B cell (primary cell): ENCODE results near the gene LHFPL6. TPM values are rescaled to one million over a fixed set of nuclear protein-coding genes. Genes with fewer than 3 reads are reported as not detected.

ENCODE experiments used
- ATAC-seq: fragments of 200-7000 bp; cut with Tn5 transposase; one replicate; pipeline ENCODE4 v1.10.0; 2021; ENCODE audit warnings: low read depth, mild to moderate bottlenecking, moderate number of reproducible peaks, moderate library complexity
- CTCF ChIA-PET: fragments of 350-600 bp; sonication (Branson Sonifier 250); formaldehyde crosslinking; loops from one replicate; lab custom pipeline; 2021; ENCODE audit warnings: antibody characterized with exemption, inconsistent platforms; lab: Charles Lee
- POLR2A ChIA-PET: fragments of 350-600 bp; sonication (Branson Sonifier 250); formaldehyde crosslinking; loops from one replicate; lab custom pipeline; 2021; ENCODE audit warnings: antibody characterized with exemption; lab: Charles Lee
- DNase-seq: peaks from one replicate; pipeline ENCODE4 v3.0.0; 2013
- H2AFZ ChIP-seq: 2 replicates; pipeline ENCODE4 v1.6.1; 2012; ENCODE audit warnings: mild to moderate bottlenecking, low read depth, low read length; ENCODE audit not compliant: insufficient read depth, poor library complexity, severe bottlenecking
- H3K27ac ChIP-seq, 2 donors: 1 replicate in 1 of 2; 2 replicates in 1 of 2; pipeline ENCODE4 v1.5.1; 2012 to 2013; ENCODE audit warnings: low read length in 2 of 2, mild to moderate bottlenecking in 2 of 2, moderate library complexity in 1 of 2
- H3K27me3 ChIP-seq, 4 experiments: fragments of 200-600 bp in 1 of 4; sonication (generic) in 1 of 4; replicated peaks in 1 of 4; 1 replicate in 2 of 4; 2 replicates in 2 of 4; pipeline versions ENCODE4 v1.6.1 to v1.7.0; 2013 to 2016; ENCODE audit warnings: low read length in 3 of 4, mild to moderate bottlenecking in 2 of 4, mixed read lengths in 1 of 4, moderate library complexity in 1 of 4; ENCODE audit not compliant: insufficient read depth in 4 of 4, control insufficient read depth in 3 of 4; ENCODE audit errors: control extremely low read depth in 1 of 4
- H3K36me3 ChIP-seq, 2 experiments: replicated peaks in 1 of 2; 1 replicate in 1 of 2; 2 replicates in 1 of 2; pipeline versions ENCODE4 v1.6.1 to v1.7.1; 2013; ENCODE audit warnings: low read length in 1 of 2; ENCODE audit not compliant: insufficient read depth in 2 of 2, control insufficient read depth in 1 of 2; ENCODE audit errors: control extremely low read depth in 1 of 2, extremely low read depth in 1 of 2
- H3K4me1 ChIP-seq, 2 donors: fragments of 200-600 bp in 1 of 2; sonication (generic) in 1 of 2; 1 replicate in 1 of 2; 2 replicates in 1 of 2; pipeline versions ENCODE4 v1.5.1 to v1.6.1; 2013 to 2017; ENCODE audit warnings: low read length in 2 of 2; ENCODE audit not compliant: control insufficient read depth in 2 of 2, insufficient read depth in 2 of 2
- H3K4me2 ChIP-seq: replicated peaks from 2 replicates; pipeline ENCODE3; 2012; ENCODE audit warnings: mild to moderate bottlenecking, low read depth, low read length; ENCODE audit not compliant: poor library complexity, severe bottlenecking
- H3K4me3 ChIP-seq, 5 experiments: fragments of 200-600 bp in 1 of 5; sonication (generic) in 1 of 5; 1 replicate in 3 of 5; 2 replicates in 2 of 5; pipeline versions ENCODE4 v1.5.1 to v1.7.0; 2011 to 2016; ENCODE audit warnings: low read length in 4 of 5, mild to moderate bottlenecking in 4 of 5, low read depth in 2 of 5, control low read depth in 1 of 5, moderate library complexity in 1 of 5; ENCODE audit not compliant: insufficient read depth in 1 of 5; ENCODE audit errors: control extremely low read depth in 1 of 5, extremely low read depth in 1 of 5
- H3K79me2 ChIP-seq: fragments of 200-600 bp; sonication (generic); one replicate; pipeline ENCODE4 v1.6.0; 2016; ENCODE audit warnings: low read length; ENCODE audit not compliant: control insufficient read depth, insufficient read depth
- H3K9ac ChIP-seq: fragments of 200-600 bp; sonication (generic); 2 replicates; pipeline ENCODE4 v1.6.1; 2017; ENCODE audit warnings: mild to moderate bottlenecking, low read length, moderate library complexity
- H3K9me3 ChIP-seq, 3 donors: one replicate each; pipeline versions ENCODE4 v1.6.1 to v1.7.1; 2013; ENCODE audit warnings: low read length in 2 of 3; ENCODE audit not compliant: control insufficient read depth in 2 of 3, insufficient read depth in 1 of 3; ENCODE audit errors: control extremely low read depth in 1 of 3
- H4K20me1 ChIP-seq: 2 replicates; pipeline ENCODE4 v1.6.0; 2012; ENCODE audit warnings: mild to moderate bottlenecking, low read length; ENCODE audit not compliant: insufficient read depth, control insufficient read depth, poor library complexity, severe bottlenecking
- H3K27ac Mint-ChIP-seq: one replicate; pipeline ENCODE4 v1.8.0; 2021; ENCODE audit warnings: mixed read lengths
- H3K27me3 Mint-ChIP-seq: one replicate; pipeline ENCODE4 v1.8.0; 2021; ENCODE audit warnings: mixed read lengths
- H3K4me1 Mint-ChIP-seq: one replicate; pipeline ENCODE4 v1.8.0; 2021; ENCODE audit warnings: mixed read lengths
- H3K4me3 Mint-ChIP-seq: one replicate; pipeline ENCODE4 v1.8.0; 2021; ENCODE audit warnings: mixed read lengths
- H3K9me3 Mint-ChIP-seq: one replicate; pipeline ENCODE4 v1.8.0; 2022; ENCODE audit warnings: mixed read lengths; ENCODE audit not compliant: insufficient read depth
- CTCF ChIP-seq: fragments of 200-600 bp; IDR thresholded peaks from one replicate; pipeline ENCODE4 v1.8.0; 2022; ENCODE audit warnings: antibody characterized with exemption, mild to moderate bottlenecking
- EZH2 ChIP-seq: IDR thresholded peaks from 2 replicates; pipeline ENCODE4 v1.6.1; 2012; ENCODE audit warnings: borderline replicate concordance, low read depth, mild to moderate bottlenecking, moderate library complexity, low read length; ENCODE audit not compliant: insufficient read depth, poor library complexity, severe bottlenecking
- WGBS: methylation state at CpG from one replicate; pipeline ENCODE4 v1.1.5; 2013; ENCODE audit warnings: missing lambda C conversion rate; ENCODE audit not compliant: insufficient coverage; 5-methylcytosine and 5-hydroxymethylcytosine counted together
- intact Hi-C: fragments of 100-400 bp; cut with micrococcal nuclease; formaldehyde crosslinking; loops from one replicate; pipeline ENCODE4 v1.10.0; 2022
- polyA plus RNA-seq: library from polyadenylated mRNA; depleted of rRNA; stranded (reverse); fragments of >200 nt; gene quantifications from 2 replicates; pipeline ENCODE4 v1.2.3, GENCODE V29; 2012
- total RNA-seq, 2 donors: library from RNA; stranded (reverse); fragments of 120-200 nt in 1 of 2; gene quantifications; 1 replicate in 1 of 2; 2 replicates in 1 of 2; pipeline versions ENCODE4 v1.2.3 to v1.2.4, GENCODE V29; 2013 to 2022

The LHFPL6 gene
- total and polyA plus RNA-seq, 2 donors (not counting 1 experiment from before 2014, with no cell fraction given) = 0.01 TPM; not detected in 1

- CTCF ChIA-PET = no interaction called here
- no peak overlapping the region for H3K4me3 ChIP-seq
- H3K9me3 Mint-ChIP-seq = no peaks in the 10 kb centered on the region
- no peak overlapping the region for H2AFZ ChIP-seq
- no peaks in the 10 kb centered on the region for H3K4me1 Mint-ChIP-seq
- no peaks in the 10 kb centered on the region for H3K79me2 ChIP-seq
- POLR2A ChIA-PET = no interaction called here
- H4K20me1 ChIP-seq = no peaks in the 10 kb centered on the region
- H3K36me3 ChIP-seq = no peaks in the 10 kb centered on the region
- H3K4me1 ChIP-seq = no peaks in the 10 kb centered on the region
- H3K4me3 Mint-ChIP-seq = no peak overlapping the region
- H3K27ac Mint-ChIP-seq = no peak overlapping the region
- H3K9me3 ChIP-seq = no peaks in the 10 kb centered on the region
- no peaks in the 10 kb centered on the region for H3K27me3 Mint-ChIP-seq
- H3K27me3 ChIP-seq = no peaks in the 10 kb centered on the region
- H3K27ac ChIP-seq = no peak overlapping the region
- ATAC-seq (no peak), DNase-seq (no peak)
- WGBS = 95% methylated on average over 10 of the region's 12 CpGs
- H3K4me2 ChIP-seq = no peak overlapping the region
- H3K9ac ChIP-seq = no peak overlapping the region
- intact Hi-C loops = no loop called here
- no peak for TF ChIP-seq EZH2
- no peak for TF ChIP-seq CTCF
Observed at GRCh38 chr13:39557285-39557955, 45.6 kb downstream of the LHFPL6 start.

- Histone ChIP-seq H3K27me3 (no peaks in the 10 kb centered on the region), H3K27ac (no peak overlapping the region), H4K20me1 (no peaks in the 10 kb centered on the region), H2AFZ (no peak overlapping the region), H3K4me2 (no peak overlapping the region), H3K79me2 (no peaks in the 10 kb centered on the region), H3K9ac (no peak overlapping the region), H3K9me3 (no peaks in the 10 kb centered on the region), H3K36me3 (no peaks in the 10 kb centered on the region), H3K4me1 (no peaks in the 10 kb centered on the region), H3K4me3 (no peak overlapping the region)
- TF ChIP-seq CTCF (no peak), EZH2 (no peak)
- POLR2A ChIA-PET = no interaction called here
- WGBS = 80% methylated on average over 1 of the region's 1 CpG
- Mint-ChIP-seq H3K4me1 (no peaks in the 10 kb centered on the region), H3K4me3 (no peak overlapping the region), H3K27me3 (no peaks in the 10 kb centered on the region), H3K9me3 (no peaks in the 10 kb centered on the region), H3K27ac (no peak overlapping the region)
- intact Hi-C loops = no loop called here
- DNase-seq = no peak
- CTCF ChIA-PET = no interaction called here
- no peak for ATAC-seq
Observed at GRCh38 chr13:39556866-39557265, 46.1 kb downstream of the LHFPL6 start.
